Erythroblast (primary cell): ENCODE results near the gene ADAM10.

Experiments
- GATA1 ChIP-seq: IDR thresholded peaks from 2 replicates; pipeline ENCODE4 v1.6.1; 2011; ENCODE audit warnings: low read depth, mild to moderate bottlenecking, control low read depth, low read length, moderate library complexity
- POLR2A ChIP-seq: IDR thresholded peaks from 2 replicates; pipeline ENCODE4 v1.6.1; 2011; ENCODE audit warnings: mild to moderate bottlenecking, low read length

GRCh38 chr15:58716027-58716426 lies 33.5 kb downstream of the ADAM10 start:
- TF ChIP-seq POLR2A (no peak), GATA1 (no peak)
